ENCODE results near the gene WDR5.

The WDR5 gene

DNA sequence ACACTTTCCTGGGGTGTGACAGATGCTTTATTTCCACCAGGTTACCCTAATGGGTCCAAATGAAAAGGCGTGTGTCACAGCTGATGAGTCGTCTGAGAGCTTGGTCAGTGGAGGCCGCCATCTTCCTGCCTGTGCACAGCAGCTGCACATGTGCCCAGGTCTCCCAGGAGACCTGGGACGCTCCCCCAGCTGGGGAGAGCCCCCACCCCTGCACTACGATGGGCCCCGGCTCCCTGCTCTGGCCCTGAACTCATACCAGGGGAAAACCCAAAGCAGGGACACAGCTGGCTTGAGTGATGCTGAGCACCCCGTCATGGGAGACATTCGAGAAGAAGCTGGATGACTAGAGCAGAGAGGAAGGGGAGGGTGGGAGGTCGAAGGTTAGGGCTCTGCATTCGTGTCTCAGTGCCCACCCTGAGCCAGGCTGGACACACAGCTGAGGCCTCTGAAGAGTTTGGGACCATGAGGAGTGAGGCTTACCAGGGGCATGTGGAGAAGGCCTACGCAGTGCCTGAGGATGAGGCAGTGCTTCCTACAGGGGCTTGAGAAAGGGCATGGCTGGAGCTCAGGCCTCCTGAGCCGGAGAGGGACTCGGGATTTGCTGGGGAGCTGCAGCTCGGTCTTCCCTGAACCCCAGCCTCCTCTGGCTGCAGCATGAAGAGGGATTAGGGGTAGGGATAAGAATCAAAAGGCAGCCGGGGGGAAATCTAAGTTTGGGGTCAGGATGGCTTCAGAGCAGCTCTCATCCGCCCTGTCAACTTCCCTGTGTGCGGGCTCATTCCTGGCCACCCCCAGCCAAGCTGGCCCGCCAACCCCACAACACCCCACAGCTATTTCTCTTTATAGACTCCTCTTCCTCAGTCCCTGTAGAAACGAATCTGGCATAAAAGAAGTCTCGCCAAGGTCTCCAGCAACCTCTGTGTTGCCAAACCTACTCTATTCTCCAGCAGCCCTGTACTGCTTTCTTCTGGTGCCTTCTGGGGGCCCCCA is 70.7 kb downstream of the WDR5 start:
- DNase-seq: peak in 2 of 51 donors; percentile 21 to 41

DNA sequence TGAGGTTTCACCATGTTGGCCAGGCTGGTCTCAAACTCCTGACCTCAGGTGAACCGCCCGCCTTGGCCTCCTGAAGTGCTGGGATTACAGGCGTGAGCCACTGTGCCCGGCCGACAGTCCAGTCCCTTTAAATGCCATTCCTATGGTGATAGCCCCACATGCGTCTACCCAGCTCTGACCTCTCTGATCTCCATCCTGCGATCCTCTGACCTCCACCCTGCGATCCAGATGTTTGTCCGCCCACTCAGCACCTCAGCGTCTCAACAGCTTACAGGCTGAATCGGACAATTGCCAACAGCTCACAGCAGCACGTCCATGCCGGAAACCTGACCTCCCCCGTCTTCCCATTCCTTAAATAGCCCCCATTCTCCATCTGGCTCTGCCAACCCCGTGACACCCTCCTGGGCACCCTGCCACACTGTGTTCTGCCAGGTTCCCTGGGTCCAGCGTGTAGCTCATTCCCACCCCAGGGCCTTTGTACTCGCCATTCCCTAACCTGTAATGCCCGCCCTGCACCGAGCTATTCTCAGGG is 72.5 kb downstream of the WDR5 start:
- DNase-seq: peak in 2 of 51 donors; percentile 27 to 33

DNA sequence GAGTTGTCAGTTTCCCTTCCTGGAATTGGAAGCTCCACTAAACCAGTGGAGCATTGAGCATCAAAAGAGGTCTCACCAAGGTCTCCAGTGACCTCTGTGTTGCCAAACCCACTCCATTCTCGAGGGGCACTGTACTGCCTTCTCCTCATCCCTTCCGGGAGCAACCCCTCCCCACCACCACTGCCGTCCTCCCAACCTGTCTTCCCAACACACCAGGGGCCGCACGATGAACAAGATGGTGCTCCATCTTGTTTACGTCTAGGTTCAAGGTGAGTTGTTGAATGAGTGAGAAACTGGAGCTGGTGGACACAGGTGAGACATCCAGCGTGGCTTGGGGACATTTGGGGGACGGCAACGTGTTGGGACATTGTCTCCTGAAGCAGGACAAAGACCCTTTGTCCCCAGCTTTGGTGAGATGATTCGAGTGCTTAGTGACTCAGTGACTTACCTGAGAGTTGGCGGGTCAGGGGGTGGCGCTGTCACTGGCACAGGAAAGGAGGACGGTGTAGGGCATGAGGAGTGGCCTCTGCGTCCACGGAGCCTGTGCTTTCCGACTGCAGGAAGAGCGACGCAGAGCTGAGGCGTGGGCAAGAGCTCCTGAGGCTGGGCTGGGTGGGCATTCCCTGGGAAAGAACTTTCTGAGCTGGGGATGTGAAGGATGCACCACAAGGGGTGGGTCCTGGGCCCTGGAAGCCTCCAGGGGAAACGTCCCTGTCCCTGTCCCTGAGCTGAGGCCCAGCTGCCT is 73.3 kb downstream of the WDR5 start:
- no peak for DNase-seq

Data from hypothalamus (tissue), 51 donors.